GM12873 (cell line): Measurements from ENCODE around the gene SGMS1.

Experiments
- TF ChIP-seq, protein P1 (sequence below): IDR thresholded peaks from 2 replicates; pipeline ENCODE4 v1.5.1; 2012; ENCODE audit warnings: low read depth, mild to moderate bottlenecking, moderate library complexity, low read length, control low read depth; ENCODE audit not compliant: insufficient read depth; ENCODE audit errors: missing control alignments

SGMS1 gene

DNA sequence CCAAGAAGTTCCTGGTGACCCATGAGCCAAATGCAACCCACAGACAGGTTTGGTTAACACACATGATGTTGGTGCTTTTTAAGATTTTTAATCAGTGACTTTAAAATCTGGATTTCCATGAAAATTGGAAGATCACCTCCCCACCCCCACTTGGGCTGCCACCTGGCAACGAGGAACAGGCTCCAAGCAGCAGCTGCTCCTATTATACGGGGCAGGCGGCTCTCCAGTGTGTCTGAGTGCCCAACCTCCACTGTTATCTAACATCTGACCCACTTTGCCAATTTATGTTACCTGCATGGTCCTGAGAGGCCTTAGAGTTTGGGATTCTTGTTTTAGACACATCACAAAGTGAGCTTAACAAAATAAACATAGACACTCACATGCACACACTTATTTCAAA lies 56.4 kb downstream of the SGMS1 start:
- TF ChIP-seq, protein P1, sequence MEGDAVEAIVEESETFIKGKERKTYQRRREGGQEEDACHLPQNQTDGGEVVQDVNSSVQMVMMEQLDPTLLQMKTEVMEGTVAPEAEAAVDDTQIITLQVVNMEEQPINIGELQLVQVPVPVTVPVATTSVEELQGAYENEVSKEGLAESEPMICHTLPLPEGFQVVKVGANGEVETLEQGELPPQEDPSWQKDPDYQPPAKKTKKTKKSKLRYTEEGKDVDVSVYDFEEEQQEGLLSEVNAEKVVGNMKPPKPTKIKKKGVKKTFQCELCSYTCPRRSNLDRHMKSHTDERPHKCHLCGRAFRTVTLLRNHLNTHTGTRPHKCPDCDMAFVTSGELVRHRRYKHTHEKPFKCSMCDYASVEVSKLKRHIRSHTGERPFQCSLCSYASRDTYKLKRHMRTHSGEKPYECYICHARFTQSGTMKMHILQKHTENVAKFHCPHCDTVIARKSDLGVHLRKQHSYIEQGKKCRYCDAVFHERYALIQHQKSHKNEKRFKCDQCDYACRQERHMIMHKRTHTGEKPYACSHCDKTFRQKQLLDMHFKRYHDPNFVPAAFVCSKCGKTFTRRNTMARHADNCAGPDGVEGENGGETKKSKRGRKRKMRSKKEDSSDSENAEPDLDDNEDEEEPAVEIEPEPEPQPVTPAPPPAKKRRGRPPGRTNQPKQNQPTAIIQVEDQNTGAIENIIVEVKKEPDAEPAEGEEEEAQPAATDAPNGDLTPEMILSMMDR, result no peak

- TF ChIP-seq, protein P1, result no peak
These were observed 57.6 kb downstream of the SGMS1 start for GRCh38 chr10:50566150-50566549.

GRCh38 chr10:50565301-50566083 lies 58.3 kb downstream of the SGMS1 start:
- TF ChIP-seq, protein P1, result no peak

DNA sequence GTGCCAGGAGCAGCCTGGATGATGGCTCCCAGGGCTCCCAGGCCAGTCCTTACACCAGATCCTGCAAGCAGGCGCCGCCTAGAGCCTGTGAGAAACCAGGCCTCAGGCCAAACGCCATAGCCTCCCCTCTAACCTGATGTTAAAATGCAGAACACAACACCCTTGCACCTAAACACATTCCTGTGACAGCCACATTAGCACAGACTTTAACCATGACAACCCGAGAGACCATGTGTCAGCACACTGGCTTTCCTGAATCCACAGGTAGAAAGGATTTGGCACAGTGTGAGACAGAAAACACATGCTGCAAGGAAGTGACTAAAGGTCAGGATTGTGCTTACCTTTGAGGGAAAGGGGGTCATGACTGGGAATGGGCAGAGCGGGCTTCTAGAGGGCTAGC lies 59.9 kb downstream of the SGMS1 start:
- TF ChIP-seq, protein P1, result no peak

DNA sequence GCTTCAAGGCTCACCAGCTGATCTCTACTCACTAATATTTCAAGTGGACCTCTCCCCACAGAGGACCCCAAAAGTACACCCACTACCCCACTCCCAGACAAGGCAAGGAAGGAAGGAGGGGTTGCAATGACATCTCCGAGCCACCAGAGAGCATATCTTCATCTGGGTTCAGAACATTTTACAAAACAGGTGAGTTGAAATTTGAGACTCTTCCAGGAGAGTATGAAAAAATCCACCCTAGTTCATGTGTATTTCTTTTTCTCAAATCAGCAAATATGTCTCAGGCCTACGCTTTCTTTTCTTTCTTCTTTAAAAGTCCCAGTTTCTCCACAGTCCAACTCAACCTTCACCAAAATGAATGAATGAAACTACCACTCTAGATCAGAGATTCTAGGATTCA lies 61.9 kb downstream of the SGMS1 start:
- TF ChIP-seq, protein P1, result peak; percentile 65

GRCh38 chr10:50561266-50561665 lies 62.5 kb downstream of the SGMS1 start:
- TF ChIP-seq, protein P1, result no peak

DNA sequence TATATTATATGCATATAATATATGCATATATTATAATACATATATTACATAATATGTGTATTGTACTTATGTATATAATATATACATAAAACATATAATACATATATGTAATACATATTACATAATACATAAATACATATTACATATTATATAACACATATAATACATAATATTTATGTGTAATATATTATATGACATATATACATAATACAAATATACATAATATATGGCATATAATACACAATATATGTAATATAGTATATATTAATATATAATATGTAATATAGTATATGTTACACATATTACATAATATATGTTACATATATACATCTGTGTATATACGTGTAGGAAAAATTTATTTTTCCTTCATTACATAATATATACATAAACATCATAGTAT lies 63.4 kb downstream of the SGMS1 start:
- TF ChIP-seq, protein P1, result no peak

DNA sequence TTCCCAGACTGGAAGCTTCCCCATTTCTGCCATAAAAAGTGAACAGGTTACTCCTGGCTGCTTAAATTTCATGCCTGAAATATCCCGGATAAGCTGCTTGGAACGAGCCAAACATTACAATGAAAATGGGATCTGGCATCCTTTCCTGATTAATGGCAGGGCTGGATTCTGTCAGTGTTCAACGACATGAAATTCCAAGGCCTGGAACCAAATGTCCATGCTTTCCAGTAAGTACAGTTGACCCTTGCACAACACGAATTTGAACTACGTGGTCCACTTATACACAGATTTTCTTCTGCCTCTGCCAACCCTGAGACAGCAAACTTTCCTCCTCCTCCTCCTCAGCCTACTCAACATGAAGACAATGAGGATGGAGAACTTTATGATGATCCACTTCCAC lies 65.4 kb downstream of the SGMS1 start:
- TF ChIP-seq, protein P1, result no peak
